HG02970 (cell line): Measurements from ENCODE around the gene PLOD2.
"Not testable (repeated sequence)": the region's sequence is repeated elsewhere in the genome, so short reads cannot be mapped to it uniquely, and the experiment has no call there.

Experiments
- ATAC-seq: cut with Tn5 transposase; IDR thresholded peaks from one replicate; pipeline ENCODE4 v1.9.1; 2021; ENCODE audit warnings: mild to moderate bottlenecking, moderate library complexity, moderate number of reproducible peaks; ENCODE audit not compliant: unreplicated experiment, low FRiP score

The PLOD2 gene

DNA sequence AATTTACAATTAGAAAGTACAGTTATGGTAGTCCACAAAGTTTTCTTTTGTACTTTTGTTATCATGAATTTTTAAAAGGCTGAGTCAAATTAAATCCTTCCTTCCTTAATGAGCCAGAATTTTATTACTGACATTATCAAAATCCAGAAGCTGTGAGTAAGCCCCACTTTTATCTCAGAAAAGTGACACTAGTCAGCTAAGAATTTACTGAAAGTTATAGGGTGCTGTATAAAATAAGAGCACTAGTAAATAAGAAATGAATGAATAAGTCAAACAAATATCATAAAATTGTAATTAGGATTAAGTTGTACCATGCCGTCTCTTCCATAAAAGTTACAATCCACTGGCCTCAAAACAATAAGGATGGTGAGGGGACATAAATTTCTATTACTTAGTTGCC lies 15.3 kb downstream of the PLOD2 start:
- ATAC-seq: no peak

- no peak for ATAC-seq
Measured at GRCh38 chr3:146142757-146143156, 18.2 kb downstream of the PLOD2 start.

- no peak for ATAC-seq
Measured at GRCh38 chr3:146139586-146140110, 21.3 kb downstream of the PLOD2 start.

- ATAC-seq: no peak
Measured at GRCh38 chr3:146138902-146139301, 22.1 kb downstream of the PLOD2 start.

DNA sequence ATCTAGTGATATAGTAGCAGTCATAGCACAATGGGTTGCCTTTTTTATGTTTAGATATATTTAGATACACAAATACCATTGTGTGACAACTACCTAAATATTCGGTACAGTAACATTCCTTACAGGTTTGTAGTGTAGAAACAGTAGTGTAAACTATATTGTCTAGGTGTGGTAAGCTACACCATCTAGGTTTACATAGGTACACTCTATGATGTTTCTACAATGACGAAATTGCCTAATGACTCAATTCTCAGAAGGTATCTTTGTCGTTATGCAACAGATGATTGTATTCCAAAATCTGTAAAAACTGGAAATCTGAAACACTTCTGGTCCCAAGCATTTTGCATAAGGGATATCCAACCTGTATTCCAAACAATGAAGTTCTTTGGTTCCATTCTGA lies 24.3 kb downstream of the PLOD2 start:
- no peak for ATAC-seq

- no peak for ATAC-seq
Measured at GRCh38 chr3:146134348-146135117, 26.5 kb downstream of the PLOD2 start.

DNA sequence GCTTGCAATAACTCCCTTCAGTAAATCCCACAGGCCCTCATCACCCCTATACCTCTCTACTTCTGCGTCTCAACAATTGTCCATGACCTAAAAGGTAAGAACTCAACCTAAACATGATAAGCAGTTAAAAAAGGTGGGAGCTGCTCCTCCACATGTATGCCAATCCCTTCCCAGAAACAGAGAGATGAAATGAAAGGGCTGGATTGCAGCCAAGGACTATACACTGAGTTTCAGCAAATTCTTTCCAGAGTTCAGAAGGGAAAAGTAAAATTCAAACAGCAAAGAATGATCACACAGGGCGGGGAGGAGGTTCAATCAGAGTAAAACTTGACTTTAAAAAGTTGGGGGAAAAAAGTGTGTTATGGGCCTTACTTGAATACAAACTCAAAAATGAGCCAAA lies 27.5 kb downstream of the PLOD2 start:
- ATAC-seq: no peak

GRCh38 chr3:146131616-146132410 lies 29.2 kb downstream of the PLOD2 start:
- ATAC-seq: no peak

GRCh38 chr3:146130881-146131371 lies 30.1 kb downstream of the PLOD2 start:
- ATAC-seq: no peak

DNA sequence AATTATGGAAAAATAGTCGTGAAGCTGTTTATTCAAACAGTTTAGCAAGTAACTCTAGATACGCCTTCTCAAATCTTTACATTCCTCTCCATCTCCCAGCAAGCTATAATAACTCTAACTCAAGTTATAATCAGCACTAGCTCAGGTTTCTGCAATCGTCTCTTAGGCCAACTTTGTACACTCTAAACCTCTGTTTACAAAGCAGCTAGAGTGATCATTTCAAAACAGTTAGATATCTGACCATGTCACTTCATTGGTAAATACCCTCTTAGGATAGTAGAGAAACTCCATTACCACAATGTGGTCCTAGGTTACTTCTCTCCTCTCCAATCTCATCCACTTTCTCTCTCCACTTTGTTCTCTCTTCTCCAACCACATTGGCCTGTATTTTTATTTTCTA lies 31.2 kb downstream of the PLOD2 start:
- no peak for ATAC-seq

- no peak for ATAC-seq
Measured at GRCh38 chr3:146128939-146129338, 32.0 kb downstream of the PLOD2 start.

DNA sequence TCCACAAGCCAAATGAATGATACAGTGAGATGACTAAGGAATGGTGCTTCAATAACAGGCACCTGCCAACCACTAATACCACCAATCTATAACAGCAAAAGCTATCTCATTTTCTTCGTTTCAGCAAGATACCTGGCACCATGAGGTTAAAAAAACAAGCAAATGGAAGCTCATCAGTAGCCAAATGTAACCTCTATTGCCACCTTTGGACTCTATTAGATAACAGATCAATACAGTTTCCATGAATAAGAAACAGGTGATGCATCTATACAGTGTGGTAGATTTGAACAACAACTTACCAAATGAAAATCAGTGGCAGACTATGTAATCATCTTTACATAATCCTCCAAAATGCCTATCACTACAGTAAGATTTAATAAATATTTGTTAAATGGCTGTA lies 32.8 kb downstream of the PLOD2 start:
- ATAC-seq: no peak

DNA sequence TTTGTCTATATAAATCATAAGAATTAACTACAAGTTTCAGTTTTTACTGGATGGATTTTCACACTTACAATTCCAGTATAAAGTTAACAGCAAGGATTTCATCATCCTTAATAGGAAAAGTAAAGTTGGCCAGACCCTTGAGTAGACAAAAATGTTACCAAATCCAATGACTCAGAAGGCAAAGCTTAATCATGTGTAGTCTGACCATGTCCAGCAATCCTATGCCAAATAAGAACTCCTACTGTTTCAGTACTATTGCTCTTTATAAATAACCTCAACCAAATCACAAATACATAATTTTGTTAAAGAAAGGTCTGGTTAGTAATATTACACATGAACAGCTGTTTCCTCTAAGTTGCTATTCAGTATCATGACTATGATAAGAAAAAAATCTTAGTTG lies 35.0 kb downstream of the PLOD2 start:
- no peak for ATAC-seq

- no peak for ATAC-seq
Measured at GRCh38 chr3:146124126-146124801, 36.7 kb downstream of the PLOD2 start.

DNA sequence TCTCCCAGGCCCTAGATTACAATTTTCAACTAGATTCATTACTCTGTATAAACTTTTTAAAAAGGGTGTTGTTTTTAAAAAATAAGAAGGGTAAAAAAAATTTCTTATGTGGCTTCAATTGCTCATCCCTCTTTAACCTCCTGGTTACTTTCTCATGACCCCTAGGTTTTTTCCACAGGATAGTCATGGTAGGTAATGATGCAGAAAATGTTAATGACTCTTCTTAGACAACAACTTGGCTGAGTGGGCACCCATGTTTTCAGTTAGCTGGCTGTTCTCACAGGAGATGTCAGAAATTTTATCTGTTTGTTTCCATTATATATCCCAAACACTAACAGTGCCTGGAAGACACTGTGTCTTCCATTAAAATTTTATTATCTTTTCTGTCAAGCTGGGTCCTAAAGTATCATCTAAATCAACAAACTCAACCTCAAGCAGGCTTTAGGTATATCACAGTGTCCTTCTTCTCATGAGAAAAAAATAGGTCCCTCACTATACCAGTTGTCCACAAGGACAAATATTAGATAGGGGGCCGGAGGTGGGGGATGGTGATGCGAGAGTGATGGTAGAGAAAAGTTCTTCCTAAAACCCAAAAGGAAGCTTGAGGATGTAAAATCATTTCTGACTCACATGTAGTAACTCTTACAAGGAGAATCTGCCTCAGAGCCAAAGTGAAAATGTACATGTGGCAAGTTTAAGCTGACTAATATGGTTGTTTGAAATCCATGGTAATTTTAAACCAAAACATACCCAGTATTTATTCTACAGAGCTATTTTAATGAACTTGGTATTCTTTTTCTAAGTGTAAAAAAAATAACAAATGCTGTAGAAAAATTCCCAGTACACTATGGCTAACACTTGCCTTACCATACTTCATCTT lies 43.3 kb downstream of the PLOD2 start:
- no peak for ATAC-seq

- ATAC-seq: no peak
Measured at GRCh38 chr3:146115619-146116018, 45.4 kb downstream of the PLOD2 start.

DNA sequence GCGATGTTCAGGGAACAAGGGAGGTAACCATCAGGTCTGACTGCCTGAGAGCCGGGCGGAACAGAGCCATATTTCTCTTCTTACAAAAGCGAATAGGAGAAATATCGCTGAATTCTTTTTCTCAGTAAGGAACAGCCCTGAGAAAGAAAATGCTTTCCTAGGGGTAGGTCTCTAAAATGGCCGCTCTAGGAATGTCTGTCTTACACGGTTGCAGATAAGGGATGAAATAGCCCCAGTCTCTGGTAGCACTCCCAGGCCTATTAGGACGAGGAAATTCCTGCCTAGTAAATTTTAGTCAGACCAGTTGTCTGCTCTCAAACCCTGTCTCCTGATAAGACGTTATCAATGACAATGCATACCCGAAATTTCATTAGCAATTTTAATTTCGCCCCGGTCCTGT lies 47.2 kb downstream of the PLOD2 start:
- ATAC-seq: not testable (repeated sequence)

DNA sequence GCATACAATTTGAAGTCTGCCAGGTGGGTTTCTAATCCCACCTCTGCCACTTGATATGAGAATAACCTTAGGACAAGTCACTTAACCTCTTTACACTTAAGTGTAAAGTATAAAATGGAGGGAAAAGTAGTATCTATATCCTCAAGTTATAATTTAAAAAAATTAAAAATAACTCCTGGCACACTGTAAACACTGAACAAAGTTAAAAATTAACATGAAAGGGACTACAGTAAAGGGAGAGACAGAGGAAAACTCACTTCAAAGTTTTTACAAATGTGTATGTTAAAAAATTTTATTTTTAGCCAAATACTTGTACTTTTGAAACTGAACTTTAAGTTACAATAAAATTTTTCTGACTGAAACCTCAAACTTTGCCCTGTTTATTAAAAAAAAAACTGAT lies 49.6 kb downstream of the PLOD2 start:
- ATAC-seq: no peak

DNA sequence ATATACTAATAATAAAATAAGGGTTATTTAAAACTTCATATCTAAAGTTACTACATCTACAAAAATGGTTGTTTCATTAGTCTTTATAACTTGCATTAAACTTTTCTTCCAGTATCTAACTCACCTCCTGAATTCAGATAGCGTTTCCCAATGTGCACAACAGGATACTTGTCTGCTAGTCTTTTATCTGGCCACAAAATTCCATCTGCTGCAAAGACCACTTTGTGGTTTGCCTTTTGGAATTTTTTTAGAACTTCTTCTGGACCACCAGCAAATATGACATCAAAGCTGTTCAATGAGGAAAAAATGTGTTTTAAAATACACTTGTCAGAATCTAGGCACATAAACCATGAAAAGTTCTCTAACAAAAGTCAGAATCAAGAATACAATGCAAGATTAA lies 50.8 kb downstream of the PLOD2 start:
- ATAC-seq: no peak

- no peak for ATAC-seq
Measured at GRCh38 chr3:146106986-146107385, 54.0 kb downstream of the PLOD2 start.
